HCT116 (cell line): ENCODE data around the gene CWH43.

Experiments
- EZH2phosphoT487 ChIP-seq: fragments of 200-600 bp; IDR thresholded peaks from 2 replicates; pipeline ENCODE4 v1.6.1; 2018; ENCODE audit warnings: antibody characterized with exemption, borderline replicate concordance
- POLR2AphosphoS5 ChIP-seq: IDR thresholded peaks from 2 replicates; pipeline ENCODE4 v1.6.1; 2011; ENCODE audit warnings: mild to moderate bottlenecking, low read depth, low read length, moderate library complexity
- RAD21 ChIP-seq: IDR thresholded peaks from 2 replicates; pipeline ENCODE4 v1.6.1; 2012; ENCODE audit warnings: low read depth, mild to moderate bottlenecking
- YY1 ChIP-seq: IDR thresholded peaks from 2 replicates; pipeline ENCODE4 v1.6.1; 2011; ENCODE audit warnings: low read length, low read depth, moderate library complexity, mild to moderate bottlenecking; ENCODE audit not compliant: insufficient replicate concordance; ENCODE audit errors: extremely low read depth
- TF ChIP-seq, protein P1 (sequence below), 3 experiments: fragments of 200-600 bp in 1 of 3; sonication (generic) in 1 of 3; IDR thresholded peaks in 2 of 3; conservative IDR thresholded peaks in 1 of 3; 2 replicates each; pipeline ENCODE4 v1.5.1; 2012 to 2017; ENCODE audit warnings: low read depth in 2 of 3, low read length in 2 of 3, antibody characterized with exemption in 1 of 3, borderline replicate concordance in 1 of 3, control low read depth in 1 of 3, mild to moderate bottlenecking in 1 of 3, mixed read lengths in 1 of 3, mixed run types in 1 of 3, moderate library complexity in 1 of 3; ENCODE audit not compliant: insufficient read depth in 1 of 3

DNA sequence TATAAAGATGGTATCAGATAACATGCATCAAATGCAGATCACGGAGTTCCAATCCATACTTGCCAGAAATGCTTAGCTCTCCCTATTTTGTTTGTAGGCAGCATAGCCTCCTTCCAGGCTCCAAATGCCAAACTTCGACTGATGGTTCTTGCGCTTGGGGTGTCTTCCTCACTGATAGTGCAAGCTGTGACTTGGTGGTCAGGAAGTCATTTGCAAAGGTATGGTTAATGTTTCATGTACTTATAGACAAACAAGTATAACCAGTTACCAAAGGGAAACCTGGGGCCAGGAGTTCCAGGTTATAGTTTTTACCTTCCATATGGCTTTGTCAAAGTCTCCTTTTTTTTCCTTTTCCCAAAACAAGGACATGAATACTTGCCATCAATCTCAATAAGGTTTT is 5.3 kb downstream of the CWH43 start:
- TF ChIP-seq, protein P1, sequence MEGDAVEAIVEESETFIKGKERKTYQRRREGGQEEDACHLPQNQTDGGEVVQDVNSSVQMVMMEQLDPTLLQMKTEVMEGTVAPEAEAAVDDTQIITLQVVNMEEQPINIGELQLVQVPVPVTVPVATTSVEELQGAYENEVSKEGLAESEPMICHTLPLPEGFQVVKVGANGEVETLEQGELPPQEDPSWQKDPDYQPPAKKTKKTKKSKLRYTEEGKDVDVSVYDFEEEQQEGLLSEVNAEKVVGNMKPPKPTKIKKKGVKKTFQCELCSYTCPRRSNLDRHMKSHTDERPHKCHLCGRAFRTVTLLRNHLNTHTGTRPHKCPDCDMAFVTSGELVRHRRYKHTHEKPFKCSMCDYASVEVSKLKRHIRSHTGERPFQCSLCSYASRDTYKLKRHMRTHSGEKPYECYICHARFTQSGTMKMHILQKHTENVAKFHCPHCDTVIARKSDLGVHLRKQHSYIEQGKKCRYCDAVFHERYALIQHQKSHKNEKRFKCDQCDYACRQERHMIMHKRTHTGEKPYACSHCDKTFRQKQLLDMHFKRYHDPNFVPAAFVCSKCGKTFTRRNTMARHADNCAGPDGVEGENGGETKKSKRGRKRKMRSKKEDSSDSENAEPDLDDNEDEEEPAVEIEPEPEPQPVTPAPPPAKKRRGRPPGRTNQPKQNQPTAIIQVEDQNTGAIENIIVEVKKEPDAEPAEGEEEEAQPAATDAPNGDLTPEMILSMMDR (IDR thresholded peaks at IDR 0.05 in 2 of 3, conservative IDR thresholded peaks at IDR 0.05 in 1 of 3; ENCODE audit: borderline replicate concordance in 1 of 3, insufficient read depth in 1 of 3, low read depth in 2 of 3, low read length in 2 of 3), result no peak
- TF ChIP-seq RAD21, result no peak
- no peak for TF ChIP-seq EZH2phosphoT487
- TF ChIP-seq POLR2AphosphoS5, result no peak
- TF ChIP-seq YY1, result no peak
